IMR-90 (cell line): ENCODE measurements around the gene JMJD8. TPM values are rescaled to one million over a fixed set of nuclear protein-coding genes. Genes with fewer than 3 reads are reported as not detected.

Source experiments
- ELK1 ChIP-seq: fragments of 150-350 bp; IDR thresholded peaks from 2 replicates; pipeline ENCODE4 v1.6.1; 2016; ENCODE audit warnings: low read depth, mild to moderate bottlenecking, low read length, moderate library complexity, borderline replicate concordance
- MAZ ChIP-seq: IDR thresholded peaks from 2 replicates; pipeline ENCODE4 v1.6.1; 2012; ENCODE audit warnings: low read depth, mild to moderate bottlenecking, low read length, improper control_type of control experiment, moderate library complexity, borderline replicate concordance
- polyA plus RNA-seq, 3 experiments: library from polyadenylated mRNA; depleted of rRNA; stranded (reverse); fragments of >200 nt; gene quantifications; 2 replicates each; pipeline ENCODE4 v1.2.3, GENCODE V29; 2012; ENCODE audit warnings: low replicate concordance in 1 of 3
- total RNA-seq: library from RNA; depleted of rRNA; stranded (reverse); fragments of >200 nt; gene quantifications from 2 replicates; pipeline ENCODE4 v1.2.3, GENCODE V29; 2012

JMJD8 gene
- total and polyA plus RNA-seq, 2 of the 4 experiments (the other 2 are of a cell fraction): 17.7 to 62.5 TPM

GRCh38 chr16:648781-649589 is 35.1 kb downstream of the JMJD8 start, which contains the start of gene WDR90 (continued):
- TF ChIP-seq ELK1 (0 out of 2 replicates have a peak, but pooled peaks have one; percentile 15), MAZ (peak; percentile 29; the same call in 1 of the 2 replicates)
